Keratinocyte (primary cell): Measurements from ENCODE around the gene OTOP2. TPM values are rescaled to one million over a fixed set of nuclear protein-coding genes. Genes with fewer than 3 reads are reported as not detected.

Experiments used
- DNase-seq: peaks from one replicate; pipeline ENCODE4 v3.0.0-alpha.2; 2011; ENCODE audit warnings: low read depth, missing footprints, low spot score
- FAIRE-seq: peaks from 2 replicates; lab custom pipeline; 2011; peaks lifted over from hg19 to GRCh38; lab: Jason Lieb, UNC
- H2AFZ ChIP-seq: 2 replicates; pipeline ENCODE4 v1.6.0; 2012; ENCODE audit warnings: low read length, control low read depth, inconsistent platforms; ENCODE audit not compliant: control insufficient read depth
- H3K27ac ChIP-seq: 2 replicates; pipeline ENCODE4 v1.5.1; 2011; ENCODE audit warnings: low read length; ENCODE audit not compliant: control insufficient read depth, insufficient read depth
- H3K27me3 ChIP-seq: 3 replicates; pipeline ENCODE4 v1.6.0; 2011; ENCODE audit warnings: low read length; ENCODE audit not compliant: control insufficient read depth, insufficient read depth; ENCODE audit errors: extremely low read depth
- H3K36me3 ChIP-seq, 2 experiments: 2 replicates in 1 of 2; 3 replicates in 1 of 2; pipeline ENCODE4 v1.5.1; 2011; ENCODE audit warnings: low read length in 2 of 2, mild to moderate bottlenecking in 1 of 2; ENCODE audit not compliant: control insufficient read depth in 2 of 2, insufficient read depth in 2 of 2; ENCODE audit errors: extremely low read depth in 1 of 2
- H3K4me1 ChIP-seq: 3 replicates; pipeline ENCODE4 v1.5.1; 2011; ENCODE audit warnings: low read length; ENCODE audit not compliant: control insufficient read depth, insufficient read depth; ENCODE audit errors: extremely low read depth
- H3K4me2 ChIP-seq: 3 replicates; pipeline ENCODE4 v1.6.0; 2011; ENCODE audit warnings: low read depth, low read length; ENCODE audit not compliant: control insufficient read depth, insufficient read depth; ENCODE audit errors: extremely low read depth
- H3K4me3 ChIP-seq, 3 experiments: fragments of 200-600 bp in 1 of 3; sonication (generic) in 1 of 3; 2 replicates in 2 of 3; 3 replicates in 1 of 3; pipeline ENCODE4 v1.5.1; 2011 to 2016; ENCODE audit warnings: low read length in 3 of 3, mild to moderate bottlenecking in 3 of 3, control low read depth in 2 of 3, inconsistent platforms in 1 of 3, low read depth in 1 of 3, mixed read lengths in 1 of 3, mixed run types in 1 of 3, moderate library complexity in 1 of 3; ENCODE audit not compliant: control insufficient read depth in 2 of 3, insufficient read depth in 2 of 3; ENCODE audit errors: extremely low read depth in 1 of 3
- H3K79me2 ChIP-seq: 2 replicates; pipeline ENCODE4 v1.6.0; 2012; ENCODE audit warnings: low read length; ENCODE audit not compliant: control insufficient read depth, insufficient read depth
- H3K9ac ChIP-seq: 3 replicates; pipeline ENCODE4 v1.6.0; 2011; ENCODE audit warnings: low read length; ENCODE audit not compliant: control insufficient read depth, insufficient read depth; ENCODE audit errors: extremely low read depth
- H3K9me1 ChIP-seq: 3 replicates; pipeline ENCODE4 v1.6.0; 2011; ENCODE audit warnings: low read length; ENCODE audit not compliant: control insufficient read depth, insufficient read depth; ENCODE audit errors: extremely low read depth
- H3K9me3 ChIP-seq: 2 replicates; pipeline ENCODE4 v1.5.1; 2012; ENCODE audit warnings: low read depth, low read length; ENCODE audit not compliant: control insufficient read depth
- H4K20me1 ChIP-seq: 3 replicates; pipeline ENCODE4 v1.6.0; 2011; ENCODE audit warnings: low read length; ENCODE audit not compliant: control insufficient read depth, insufficient read depth; ENCODE audit errors: extremely low read depth
- CTCF ChIP-seq, 3 experiments: IDR thresholded peaks in 1 of 3; conservative IDR thresholded peaks in 1 of 3; optimal IDR thresholded peaks in 1 of 3; 2 replicates in 2 of 3; 3 replicates in 1 of 3; pipeline versions ENCODE3 to v1.5.1; 2011; ENCODE audit warnings: low read length in 3 of 3, mild to moderate bottlenecking in 3 of 3, moderate library complexity in 2 of 3, control low read depth in 1 of 3, inconsistent platforms in 1 of 3; ENCODE audit not compliant: insufficient read depth in 2 of 3; ENCODE audit errors: extremely low read depth in 1 of 3
- EZH2 ChIP-seq: IDR thresholded peaks from one replicate; pipeline ENCODE4 v1.6.1; 2012; ENCODE audit warnings: inconsistent platforms, mild to moderate bottlenecking, low read length, moderate library complexity
- dilution Hi-C: fragments of 300-500 bp; cut with MboI; formaldehyde crosslinking; loops from one replicate; pipeline ENCODE4 v1.7.0; 2020; ENCODE audit warnings: low sequenced_read_pairs; ENCODE audit not compliant: extremely low pct_ligation_motif_present
- polyA plus RNA-seq, 5 experiments: library from polyadenylated mRNA; depleted of rRNA in 3 of 5; stranded (reverse) in 3 of 5; stranded (forward) in 1 of 5; unstranded in 1 of 5; fragments of >200 nt; gene quantifications; 1 replicate in 1 of 5; 2 replicates in 3 of 5; 3 replicates in 1 of 5; pipeline versions ENCODE4 v1.2.1 to v1.2.3, GENCODE V29; 2011 to 2012; ENCODE audit warnings: missing spikeins in 2 of 5, low read depth in 1 of 5, low replicate concordance in 1 of 5

The OTOP2 gene
- polyA plus RNA-seq, 1 donor (not counting 4 experiments of a cell fraction or from before 2014, with no cell fraction given): not detected

- Histone ChIP-seq H3K27me3 (peaks cover 52% of the 10 kb centered on the region), H3K4me3 (no peak overlapping the region), H3K9me1 (no peaks in the 10 kb centered on the region), H3K9me3 (no peaks in the 10 kb centered on the region), H3K27ac (no peak overlapping the region), H3K4me1 (peaks cover 19% of the 10 kb centered on the region), H3K79me2 (no peaks in the 10 kb centered on the region), H2AFZ (no peak overlapping the region), H3K9ac (no peak overlapping the region), H4K20me1 (no peaks in the 10 kb centered on the region), H3K36me3 (no peaks in the 10 kb centered on the region), H3K4me2 (no peak overlapping the region)
- TF ChIP-seq CTCF (optimal IDR thresholded peaks at IDR 0.05 in 1 of 3, IDR thresholded peaks at IDR 0.05 in 1 of 3, conservative IDR thresholded peaks at IDR 0.05 in 1 of 3; ENCODE audit: extremely low read depth in 1 of 3, insufficient read depth in 2 of 3, low read length in 3 of 3) (no peak), EZH2 (no peak)
- dilution Hi-C loops: no loop called here
- DNase-seq: no peak
- FAIRE-seq: no peak
Observed at GRCh38 chr17:74925242-74925641, 1.2 kb downstream of the OTOP2 start.

GRCh38 chr17:74928786-74929185 lies 4.7 kb downstream of the OTOP2 start:
- dilution Hi-C loops: no loop called here

More at GRCh38 chr17:74928786-74929185, 4.7 kb downstream of the OTOP2 start:
- DNase-seq (no peak), FAIRE-seq (no peak)
- no peaks in the 10 kb centered on the region for H4K20me1 ChIP-seq
- no peaks in the 10 kb centered on the region for H3K9me1 ChIP-seq
- peaks cover 3% of the 10 kb centered on the region for H3K4me1 ChIP-seq
- H3K27ac ChIP-seq: no peak overlapping the region
- H3K4me2 ChIP-seq: no peak overlapping the region
- peaks cover 48% of the 10 kb centered on the region for H3K27me3 ChIP-seq
- H3K36me3 ChIP-seq: no peaks in the 10 kb centered on the region
- H3K4me3 ChIP-seq: no peak overlapping the region
- H2AFZ ChIP-seq: no peak overlapping the region
- no peaks in the 10 kb centered on the region for H3K79me2 ChIP-seq
- no peak overlapping the region for H3K9ac ChIP-seq
- no peak for TF ChIP-seq CTCF (optimal IDR thresholded peaks at IDR 0.05 in 1 of 3, IDR thresholded peaks at IDR 0.05 in 1 of 3, conservative IDR thresholded peaks at IDR 0.05 in 1 of 3; ENCODE audit: extremely low read depth in 1 of 3, insufficient read depth in 2 of 3, low read length in 3 of 3)
- TF ChIP-seq EZH2: no peak
- no peaks in the 10 kb centered on the region for H3K9me3 ChIP-seq
